GM18499 (cell line): Measurements from ENCODE around the gene SMIM30.

ENCODE experiments used
- ATAC-seq: cut with Tn5 transposase; IDR thresholded peaks from one replicate; pipeline ENCODE4 v1.9.1; 2021; ENCODE audit warnings: moderate number of reproducible peaks; ENCODE audit not compliant: insufficient read depth, unreplicated experiment

Gene SMIM30

DNA sequence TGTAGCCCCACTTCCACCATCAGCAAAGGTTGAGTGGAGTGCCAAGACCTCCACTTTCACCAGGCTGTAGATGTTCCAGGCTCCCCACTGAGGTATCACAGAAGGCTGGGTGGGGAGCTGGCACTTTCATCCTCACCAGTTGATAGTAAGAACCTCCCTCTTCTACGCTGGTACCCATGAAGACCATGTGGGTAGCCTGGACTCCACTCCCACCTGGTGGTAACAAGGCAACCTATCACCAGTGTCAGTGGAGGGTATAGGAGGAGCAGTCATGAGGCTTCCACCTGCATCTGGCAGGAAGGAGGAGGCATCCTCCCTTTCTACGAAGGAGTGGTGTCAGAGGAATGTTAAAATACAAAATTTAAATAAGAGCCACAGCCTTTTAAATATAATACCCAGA is 4.4 kb downstream of the SMIM30 start:
- no peak for ATAC-seq

DNA sequence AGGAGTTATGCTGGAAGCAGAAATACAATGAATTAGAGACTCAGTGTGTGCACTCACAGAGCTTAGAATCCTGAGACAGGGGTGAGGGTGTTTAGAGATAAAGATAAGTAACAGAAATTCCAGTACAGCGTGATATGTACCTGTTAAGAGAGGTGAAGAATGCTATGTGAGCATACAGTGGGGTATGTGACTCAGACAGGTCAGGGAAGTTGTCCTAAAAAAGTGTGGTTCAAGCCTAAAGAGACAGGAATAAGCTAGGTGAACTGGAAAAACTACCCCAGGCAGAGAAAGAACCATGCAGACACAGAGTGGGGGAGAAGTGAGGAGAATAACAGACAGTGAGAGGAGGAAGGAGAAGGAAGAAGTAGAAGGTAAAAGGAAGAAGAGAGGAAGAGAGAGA is 8.6 kb downstream of the SMIM30 start:
- ATAC-seq, result no peak

DNA sequence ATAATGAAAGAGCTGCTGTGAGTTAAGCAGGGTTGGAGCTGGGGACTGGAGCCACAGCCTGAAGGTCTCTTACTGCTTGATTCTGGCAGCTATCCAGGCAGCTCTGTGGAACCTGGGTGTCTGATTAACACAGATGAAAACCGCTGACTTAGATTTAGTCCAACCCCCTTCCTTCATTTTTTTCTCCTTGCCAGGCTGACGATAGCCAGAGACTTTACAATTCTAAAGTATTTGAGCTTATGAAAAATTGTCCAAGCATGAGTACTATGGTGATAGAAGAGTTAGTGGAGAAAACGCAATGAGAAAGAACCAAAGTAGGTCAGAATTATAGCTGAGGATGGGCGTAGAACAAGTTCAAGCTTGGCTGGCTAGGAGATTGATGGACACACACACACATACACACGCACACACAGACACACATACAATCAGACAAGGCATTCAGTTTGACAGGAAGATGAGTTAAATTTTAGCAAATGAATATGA is 18.2 kb downstream of the SMIM30 start:
- no peak for ATAC-seq

DNA sequence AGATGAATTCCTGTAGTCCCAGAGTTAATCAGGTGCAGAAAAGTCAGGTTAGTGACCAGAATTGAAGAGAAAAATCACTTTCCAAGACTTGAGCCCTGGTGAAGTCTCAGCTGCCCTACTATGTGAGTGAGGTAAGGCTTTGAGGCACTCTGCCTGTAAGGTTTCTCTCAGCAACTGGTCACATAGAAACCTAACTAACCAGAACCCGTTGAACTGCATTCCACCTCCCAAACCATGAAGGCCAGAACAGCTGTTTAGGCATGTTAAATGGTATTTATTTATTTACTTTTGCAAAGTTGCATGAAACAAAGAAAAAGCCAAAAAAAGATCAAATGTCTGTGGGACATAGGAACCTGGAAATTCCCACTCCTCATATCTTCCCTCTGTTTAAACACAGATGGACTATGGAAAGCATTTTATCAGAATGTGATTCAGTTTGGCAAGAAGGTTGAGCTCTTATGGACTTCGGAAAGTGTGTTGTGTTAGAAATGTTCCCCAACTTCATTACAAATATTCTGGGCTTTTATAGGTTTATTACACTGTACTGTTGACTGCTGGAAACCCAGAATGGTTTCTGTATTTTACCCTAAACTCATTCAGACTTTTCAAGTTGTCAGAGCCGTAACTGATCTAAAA is 19.0 kb downstream of the SMIM30 start:
- no peak for ATAC-seq

DNA sequence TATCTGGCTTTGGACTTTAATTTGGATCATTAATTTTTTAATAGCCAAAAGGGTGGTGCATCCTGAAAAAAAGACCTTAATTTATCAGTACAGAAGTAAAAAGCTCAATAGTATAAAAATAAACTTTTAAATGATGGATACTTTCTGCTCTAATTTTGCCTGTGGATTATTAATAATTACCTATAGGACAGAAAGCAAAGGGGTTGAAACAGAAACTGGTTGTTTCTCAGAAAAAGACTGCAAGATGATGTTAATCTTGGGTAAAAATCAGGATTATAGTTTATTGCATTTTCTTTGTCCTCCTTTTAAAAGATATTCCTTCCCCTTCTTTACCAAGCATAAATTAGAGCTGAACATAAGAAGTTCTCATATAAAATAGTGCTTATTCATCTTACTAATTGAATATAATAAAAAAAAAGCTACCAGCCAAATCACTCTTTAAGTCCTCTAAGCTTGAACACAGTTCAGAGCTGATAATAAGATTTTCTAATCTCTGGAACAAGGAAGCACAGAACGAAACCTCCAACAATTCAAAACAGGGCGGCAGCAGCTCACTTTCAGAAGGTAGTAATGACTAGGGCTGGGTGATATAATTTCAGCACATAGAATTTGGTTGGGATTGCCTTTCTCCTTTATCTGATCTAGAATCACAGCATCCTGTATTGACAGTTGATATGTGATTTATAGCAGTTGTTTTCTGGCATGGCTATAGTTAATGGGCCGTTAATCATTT is 23.7 kb downstream of the SMIM30 start:
- no peak for ATAC-seq

DNA sequence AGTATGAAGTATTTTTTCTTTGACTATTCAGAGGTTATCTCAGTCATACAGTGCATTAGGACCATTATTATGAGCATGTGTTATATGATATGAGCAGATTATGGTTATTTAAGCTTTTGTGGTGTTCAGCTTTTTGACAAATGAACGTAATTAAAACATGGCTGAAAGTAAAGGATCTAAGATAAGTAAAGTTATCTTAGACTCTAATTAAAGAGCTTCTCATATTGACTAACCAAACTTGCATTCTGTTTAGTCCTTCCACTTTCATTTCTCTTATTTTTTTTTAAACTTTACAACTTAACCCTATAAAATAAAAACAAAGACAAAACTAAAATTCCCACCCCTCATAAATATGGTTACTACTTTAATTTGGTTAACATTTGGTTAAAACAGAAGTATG is 24.8 kb downstream of the SMIM30 start:
- no peak for ATAC-seq

DNA sequence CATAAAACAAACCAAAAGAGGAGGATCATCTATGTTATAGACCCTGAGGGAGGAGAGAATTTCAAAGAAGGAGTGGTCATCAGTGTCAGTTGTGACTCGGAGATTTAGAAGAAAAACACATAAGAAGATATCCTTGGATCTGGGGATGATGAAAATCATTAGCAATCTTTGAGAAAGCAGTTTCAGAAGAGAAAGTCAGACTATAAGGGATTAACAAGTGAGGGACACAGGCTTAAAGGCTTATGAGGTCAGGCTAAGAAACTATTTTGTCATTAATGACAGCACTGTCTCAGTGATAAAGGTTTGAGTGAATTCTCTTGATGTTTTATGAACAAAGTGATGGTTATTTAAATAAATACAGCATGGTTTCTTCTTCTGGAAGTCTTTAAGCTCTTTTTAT is 25.6 kb downstream of the SMIM30 start:
- no peak for ATAC-seq

DNA sequence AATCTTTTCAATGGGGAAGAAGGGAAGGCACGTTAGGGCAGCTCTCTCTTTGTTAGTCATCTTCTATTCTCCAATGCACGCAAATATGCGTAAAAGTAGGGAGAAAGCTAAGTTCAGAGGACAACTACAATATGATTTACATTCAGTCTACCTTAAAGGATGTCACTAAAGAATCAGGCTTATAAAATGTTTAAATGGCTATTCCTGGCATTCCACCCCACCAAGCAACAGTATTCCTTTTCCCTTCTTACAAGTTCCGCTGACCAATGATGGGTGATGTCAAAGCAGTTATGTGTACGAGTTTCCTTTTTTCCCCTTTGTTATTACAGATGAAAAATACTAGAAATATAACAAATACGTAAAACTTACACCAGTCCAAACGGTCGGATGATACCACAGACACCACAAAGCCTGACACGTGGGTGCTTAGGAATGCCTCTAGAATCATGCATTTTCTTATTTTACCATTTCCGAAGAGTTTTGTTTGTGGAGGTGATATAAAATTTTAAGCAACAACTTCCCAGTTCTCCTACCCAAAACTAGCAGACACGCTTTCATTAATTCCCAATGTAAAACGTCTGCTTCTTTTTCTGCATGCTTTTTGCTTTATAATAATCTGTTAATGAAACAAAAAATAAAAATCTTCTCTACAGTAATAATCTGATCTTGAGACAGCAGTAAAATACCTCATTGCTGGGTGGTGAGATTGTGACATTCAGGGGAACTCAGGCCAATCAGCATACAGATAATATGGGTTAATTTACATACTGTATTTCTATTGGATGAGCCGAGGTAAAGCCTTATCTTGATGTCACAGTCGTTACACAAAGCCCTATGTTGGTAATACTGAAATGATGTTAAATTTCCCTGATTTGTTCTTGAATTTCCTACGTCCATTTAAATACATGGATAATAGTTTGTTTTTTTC is 31.0 kb downstream of the SMIM30 start:
- ATAC-seq, result no peak

DNA sequence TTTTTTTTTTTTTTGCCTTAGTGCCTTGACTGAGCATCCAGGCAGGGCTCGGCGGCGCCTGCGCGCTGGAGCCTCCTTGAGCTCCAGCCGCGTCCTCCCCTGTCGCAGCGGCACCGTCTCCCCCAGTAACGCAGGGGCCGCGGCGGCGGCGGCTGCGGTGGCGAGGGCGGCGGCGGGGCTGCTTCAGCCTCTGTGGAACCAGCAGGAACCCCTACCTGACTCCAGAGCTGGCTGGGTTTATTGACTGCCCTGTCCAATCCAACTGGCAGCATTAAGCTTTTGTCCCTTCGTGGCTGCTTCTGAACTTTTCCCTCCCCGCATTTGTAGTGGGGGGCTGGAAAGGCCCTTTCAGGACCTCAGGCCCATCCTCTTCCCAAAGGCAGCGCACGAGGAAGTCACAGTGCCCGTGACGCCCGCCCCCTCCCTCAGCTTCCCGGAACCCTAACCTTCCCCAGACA is 31.9 kb downstream of the SMIM30 start, which contains the start of gene GPR85:
GPR85 (minus strand) TSS at position 397 of the 458 bp plus-strand sequence. CDS start 2,106 bp downstream, outside the sequence.
- ATAC-seq, result peak; percentile 62

DNA sequence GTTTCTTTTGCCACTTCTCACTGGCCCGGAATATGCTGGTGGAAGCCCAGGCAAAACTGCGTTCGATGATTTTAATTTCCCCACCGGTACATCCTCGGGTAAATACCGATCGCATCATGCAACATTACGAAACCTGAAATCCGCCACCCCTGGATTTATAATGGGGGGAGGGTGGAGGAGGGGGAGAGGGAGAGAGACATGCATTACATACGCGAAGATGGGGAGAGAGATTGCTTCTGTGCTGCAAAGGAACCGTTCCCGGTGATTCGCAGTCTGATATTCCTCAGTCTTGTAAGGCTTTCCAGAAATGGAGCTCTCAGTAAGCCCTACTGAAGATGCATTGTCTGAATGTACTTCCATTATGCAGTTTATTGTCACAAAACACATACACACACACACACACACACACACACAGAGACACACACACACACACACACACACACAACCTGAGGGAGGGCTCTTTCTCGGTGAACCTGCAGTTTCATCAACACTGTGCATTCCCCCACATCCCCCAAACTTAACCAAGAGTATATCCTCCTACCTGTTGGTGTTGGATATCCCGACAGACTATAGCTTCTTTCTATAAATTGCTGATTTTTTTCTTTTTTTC is 32.5 kb downstream of the SMIM30 start:
- ATAC-seq, result peak; percentile 9

DNA sequence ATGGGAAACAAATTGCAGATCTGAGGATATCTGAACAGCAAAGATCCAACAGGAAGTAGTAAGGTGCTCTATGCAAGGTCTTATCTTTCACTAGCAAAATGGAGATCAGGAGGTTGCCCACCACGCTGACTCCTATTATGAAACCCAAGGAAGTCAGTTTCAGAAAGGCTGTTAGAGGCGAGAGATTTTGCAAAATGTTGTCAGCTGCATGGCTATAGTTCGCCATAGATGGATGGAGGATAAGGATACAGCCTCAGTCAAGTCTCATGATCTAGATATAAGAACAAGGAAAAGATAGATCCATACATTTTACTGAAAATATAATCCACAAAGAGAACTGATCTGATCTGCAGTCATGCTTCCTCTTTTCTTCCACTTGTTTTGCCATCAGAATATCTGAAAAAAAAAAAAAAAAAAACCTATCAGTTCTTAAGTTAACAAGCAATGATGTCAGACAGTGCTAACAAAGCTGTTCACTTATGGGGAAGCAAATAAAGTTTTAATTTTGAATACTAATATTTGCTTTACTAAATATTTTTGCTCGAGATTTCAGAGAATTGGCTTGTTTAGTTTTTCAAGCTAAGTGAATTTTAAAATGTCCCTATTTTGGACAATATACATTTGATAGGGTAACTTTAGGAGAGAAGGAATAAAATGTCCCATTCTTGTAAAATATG is 33.7 kb downstream of the SMIM30 start:
- no peak for ATAC-seq

DNA sequence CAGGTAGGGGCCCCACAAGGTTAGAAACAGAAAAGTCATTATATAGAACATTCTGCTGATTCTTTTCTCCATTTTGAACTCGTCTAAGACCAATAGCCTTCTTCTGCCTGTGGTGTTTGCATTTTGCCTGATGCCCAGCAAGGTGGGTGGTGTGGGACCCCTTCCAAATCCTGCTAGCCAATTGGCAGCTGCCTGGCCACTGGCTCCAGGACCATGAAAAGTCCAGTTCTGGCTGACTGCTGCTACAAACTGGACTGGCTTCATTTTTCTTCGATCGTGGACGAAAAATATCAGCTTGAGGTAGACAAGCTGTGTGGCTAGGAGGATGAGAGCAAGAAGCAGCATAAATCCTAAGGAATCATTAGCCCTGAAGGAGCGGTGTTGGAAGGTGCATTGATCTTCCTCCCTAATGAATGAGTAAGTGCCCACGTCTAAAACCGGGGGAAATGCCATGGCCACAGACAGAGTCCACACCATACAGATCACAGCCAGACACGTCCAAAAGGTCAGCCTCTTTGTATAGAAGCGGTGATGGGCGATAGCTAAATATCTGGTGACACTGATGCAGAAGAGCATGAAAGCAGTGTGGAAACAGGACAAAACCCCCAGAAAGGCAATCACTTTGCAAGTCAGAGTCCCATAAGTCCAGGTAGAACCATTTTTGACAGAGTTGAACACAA is 34.4 kb downstream of the SMIM30 start:
- ATAC-seq, result no peak

DNA sequence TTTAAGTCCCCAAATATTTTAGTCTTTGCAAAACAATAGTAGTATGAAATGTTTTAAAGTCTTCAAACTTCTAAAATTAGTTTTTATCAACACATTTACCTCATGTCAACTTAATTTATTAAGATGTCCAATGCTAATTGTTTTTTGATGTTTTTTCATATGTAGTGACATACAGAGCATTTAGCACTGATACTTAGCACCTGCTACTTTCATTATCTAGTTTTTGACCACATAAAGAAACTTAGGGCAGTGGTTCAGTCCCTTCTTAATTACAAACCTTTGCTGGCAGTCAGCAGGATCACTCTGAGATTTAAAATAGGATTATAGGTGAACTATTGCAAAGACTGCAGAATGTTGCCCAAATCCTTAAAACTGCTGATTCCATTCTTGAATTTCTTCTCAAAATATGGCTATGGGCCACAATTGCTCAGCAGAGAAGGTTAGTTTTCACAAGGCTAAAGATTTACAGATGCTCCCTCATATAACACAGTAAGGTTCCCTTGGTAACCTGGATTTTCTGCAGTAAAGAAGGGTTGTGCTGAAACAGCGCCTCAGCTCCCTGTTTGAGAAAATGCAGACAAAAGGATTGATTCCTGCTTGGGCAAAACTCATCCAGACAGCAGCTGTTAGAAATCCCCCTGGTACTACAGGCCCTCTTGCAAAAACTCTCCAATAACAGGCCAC is 35.1 kb downstream of the SMIM30 start:
- no peak for ATAC-seq

DNA sequence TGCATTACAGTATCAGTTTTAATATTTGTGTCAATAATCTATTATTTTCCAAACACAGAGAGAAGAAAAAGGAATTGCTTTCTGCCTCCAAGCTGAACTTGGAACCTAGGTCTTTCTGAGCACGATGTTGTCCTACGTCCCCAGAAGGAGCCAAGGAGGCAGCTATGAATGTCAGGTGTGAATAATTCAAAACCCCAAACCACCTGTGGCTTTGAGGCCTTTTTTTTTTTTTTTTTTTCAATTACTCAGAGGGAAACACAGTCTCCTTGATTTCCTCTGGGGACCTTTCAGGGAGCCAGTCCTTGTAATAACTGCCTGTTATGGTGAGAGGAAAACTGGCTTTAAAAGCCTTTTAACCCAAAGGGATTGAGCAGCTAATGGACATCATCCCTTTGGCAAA is 40.0 kb downstream of the SMIM30 start:
- no peak for ATAC-seq

DNA sequence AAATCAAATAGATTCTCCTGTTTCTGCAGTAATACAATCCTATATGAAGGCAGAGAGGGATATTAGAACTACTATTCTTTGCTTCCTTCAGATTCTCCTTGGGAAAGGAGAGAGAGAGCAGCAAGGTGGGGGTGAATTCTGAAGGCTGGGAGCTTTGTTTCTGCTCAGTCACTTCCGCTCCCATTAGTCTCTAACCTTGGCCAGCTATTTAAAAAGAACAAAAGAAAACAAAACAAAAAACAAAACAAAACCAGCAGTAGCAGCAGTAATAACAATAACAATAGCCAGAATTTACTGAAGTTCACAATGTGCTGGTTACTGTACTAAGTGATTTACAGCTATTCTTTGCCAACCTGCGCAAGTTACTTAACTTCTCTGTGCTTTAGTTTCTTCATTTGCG is 41.7 kb downstream of the SMIM30 start:
- no peak for ATAC-seq

DNA sequence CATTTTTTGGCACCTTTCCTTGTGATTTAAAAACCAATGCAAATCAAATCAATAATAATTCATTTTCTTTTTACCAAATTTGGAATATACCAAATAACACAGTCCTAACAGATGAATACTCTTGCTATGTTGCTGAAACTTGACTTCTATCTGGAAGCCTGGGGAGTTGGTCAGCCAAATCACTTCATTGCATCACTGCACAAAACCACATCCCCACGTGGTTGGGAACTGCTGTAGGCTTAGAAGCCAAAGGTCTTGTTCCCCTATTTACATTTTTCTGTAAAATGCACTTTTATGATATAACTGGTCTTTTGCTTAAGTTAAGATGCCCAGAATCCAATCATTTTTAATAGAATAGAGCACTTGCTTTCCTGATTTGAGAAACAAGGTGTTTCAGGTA is 46.9 kb downstream of the SMIM30 start:
- peak; percentile 59 for ATAC-seq
